WI38 (cell line): ENCODE data around the gene MED27.

Experiments
- H3K4me3 ChIP-seq: 2 replicates; pipeline ENCODE4 v1.5.1; 2011; ENCODE audit warnings: low read depth, mild to moderate bottlenecking, control low read depth, low read length
- TF ChIP-seq, protein P1 (sequence below): IDR thresholded peaks from 2 replicates; pipeline ENCODE4 v1.5.1; 2012; ENCODE audit warnings: low read depth, mild to moderate bottlenecking, control low read depth, low read length

The MED27 gene

DNA sequence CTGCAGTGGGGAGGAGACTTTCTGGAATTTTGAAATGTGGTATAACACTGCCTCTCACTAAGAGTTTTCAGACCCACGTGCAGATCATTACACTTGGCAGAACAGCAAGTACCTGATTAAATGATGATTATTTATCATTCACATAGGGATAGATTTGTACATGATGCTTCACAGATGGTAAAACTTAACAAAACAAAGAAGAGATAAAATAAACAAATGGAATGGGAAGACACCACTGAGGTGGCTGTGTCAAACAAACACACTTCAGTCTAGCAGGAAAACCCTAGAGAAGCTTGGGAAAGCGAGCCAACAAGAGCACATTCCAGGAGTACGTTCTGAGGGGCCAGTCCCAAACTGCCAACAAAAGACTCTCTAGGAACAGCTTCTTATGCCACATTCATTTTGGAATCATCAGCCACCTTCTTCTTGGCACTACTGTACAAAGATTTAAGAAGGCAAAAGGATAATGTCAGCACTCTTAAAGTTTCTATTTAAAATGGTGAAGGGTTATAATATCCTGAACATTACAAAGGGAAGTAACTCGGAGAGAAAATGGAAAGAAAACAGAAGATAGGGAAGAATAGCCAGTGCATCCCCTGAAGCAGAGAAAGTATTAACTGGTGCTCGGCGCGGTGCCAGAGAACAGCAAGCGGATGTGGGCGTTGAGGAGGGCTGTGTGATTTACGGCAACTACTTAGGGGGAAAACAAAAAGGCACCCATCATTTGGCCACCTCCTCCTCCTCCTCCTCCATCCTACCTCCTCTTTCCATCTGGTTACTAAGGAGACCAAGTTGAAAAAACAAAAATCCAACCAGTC, 1.6 kb downstream of the MED27 start:
- TF ChIP-seq, protein P1, sequence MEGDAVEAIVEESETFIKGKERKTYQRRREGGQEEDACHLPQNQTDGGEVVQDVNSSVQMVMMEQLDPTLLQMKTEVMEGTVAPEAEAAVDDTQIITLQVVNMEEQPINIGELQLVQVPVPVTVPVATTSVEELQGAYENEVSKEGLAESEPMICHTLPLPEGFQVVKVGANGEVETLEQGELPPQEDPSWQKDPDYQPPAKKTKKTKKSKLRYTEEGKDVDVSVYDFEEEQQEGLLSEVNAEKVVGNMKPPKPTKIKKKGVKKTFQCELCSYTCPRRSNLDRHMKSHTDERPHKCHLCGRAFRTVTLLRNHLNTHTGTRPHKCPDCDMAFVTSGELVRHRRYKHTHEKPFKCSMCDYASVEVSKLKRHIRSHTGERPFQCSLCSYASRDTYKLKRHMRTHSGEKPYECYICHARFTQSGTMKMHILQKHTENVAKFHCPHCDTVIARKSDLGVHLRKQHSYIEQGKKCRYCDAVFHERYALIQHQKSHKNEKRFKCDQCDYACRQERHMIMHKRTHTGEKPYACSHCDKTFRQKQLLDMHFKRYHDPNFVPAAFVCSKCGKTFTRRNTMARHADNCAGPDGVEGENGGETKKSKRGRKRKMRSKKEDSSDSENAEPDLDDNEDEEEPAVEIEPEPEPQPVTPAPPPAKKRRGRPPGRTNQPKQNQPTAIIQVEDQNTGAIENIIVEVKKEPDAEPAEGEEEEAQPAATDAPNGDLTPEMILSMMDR: no peak
- peak overlapping the region; percentile 79 for H3K4me3 ChIP-seq

DNA sequence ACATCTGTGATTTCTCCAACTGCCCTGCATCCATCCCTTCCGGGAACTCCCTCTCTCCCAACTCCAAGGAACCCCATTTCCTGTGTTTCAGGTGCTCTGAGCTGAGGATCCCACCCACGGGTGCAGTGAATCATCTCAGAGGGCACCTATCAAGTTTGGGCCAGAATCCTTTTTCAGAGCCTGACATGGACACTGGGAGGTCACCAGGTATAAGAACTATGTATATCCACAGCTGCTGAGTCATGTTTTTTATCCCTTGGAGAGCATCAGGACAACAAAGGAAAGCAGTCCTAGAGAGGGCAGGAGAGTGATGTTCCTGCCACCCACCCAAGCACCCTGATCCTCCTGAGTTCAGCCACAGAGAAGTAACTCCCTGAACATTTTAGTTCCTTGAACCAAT, 3.8 kb downstream of the MED27 start:
- TF ChIP-seq, protein P1: no peak
- no peak overlapping the region for H3K4me3 ChIP-seq

DNA sequence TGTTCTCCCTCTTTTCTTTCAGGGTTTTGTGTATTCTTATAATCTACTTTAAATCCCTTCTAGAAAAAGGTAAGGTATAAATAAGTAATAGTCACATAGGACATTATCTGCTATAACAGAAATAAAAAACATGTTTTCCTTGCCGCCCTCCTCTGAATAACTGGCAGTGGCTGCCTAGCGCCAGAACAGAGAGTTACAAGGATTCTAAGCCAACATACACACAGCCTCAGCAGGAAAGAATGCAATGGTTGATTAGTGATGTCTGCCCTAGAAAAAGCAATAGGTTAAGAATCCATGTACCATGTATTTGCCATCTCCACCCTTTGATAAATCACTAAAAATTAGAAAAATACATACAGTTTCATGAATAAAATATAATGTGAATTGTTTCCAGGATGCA, 4.9 kb downstream of the MED27 start:
- no peak overlapping the region for H3K4me3 ChIP-seq
- TF ChIP-seq, protein P1: no peak

GRCh38 chr9:132071847-132072507, 7.7 kb downstream of the MED27 start:
- TF ChIP-seq, protein P1: no peak

DNA sequence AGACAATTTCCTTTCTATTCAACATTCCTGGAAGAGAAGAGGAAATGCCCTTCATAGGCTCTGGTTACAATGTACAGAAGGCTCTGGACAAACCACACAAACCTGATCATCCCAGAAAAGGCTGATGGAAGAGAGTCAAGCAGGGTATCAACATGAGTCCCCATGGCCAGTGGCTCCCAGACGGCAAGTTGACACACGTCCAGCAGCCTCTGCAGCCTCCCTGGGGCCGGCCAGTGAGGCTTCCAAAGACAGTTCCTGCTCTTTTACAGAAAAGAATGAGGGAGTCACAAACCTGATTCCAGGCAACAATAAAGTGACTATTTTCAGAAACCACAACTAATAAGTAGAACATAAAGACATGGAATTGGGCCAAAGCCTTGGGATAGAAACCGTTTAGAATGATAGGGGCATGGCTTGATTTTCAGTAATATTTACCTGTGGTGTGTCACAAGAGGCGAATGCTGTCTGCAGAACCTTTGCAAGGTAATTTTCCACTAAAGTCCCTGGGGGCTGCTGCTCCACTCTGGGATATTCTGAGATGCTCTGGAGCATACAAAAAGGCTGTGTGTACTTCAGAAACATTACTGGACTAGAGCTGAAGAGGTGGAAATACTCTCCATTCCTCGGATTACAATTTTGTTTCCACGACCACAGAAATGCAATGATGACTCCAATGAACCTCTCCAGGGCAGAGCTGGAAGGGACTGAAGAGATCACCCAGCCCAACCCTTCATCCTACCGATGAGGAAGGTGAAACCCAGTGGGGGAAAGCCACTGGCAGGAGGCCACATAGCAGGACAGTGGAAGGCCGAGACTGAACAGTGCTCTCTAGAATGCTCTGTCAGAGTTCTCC, 10.4 kb downstream of the MED27 start:
- no peak overlapping the region for H3K4me3 ChIP-seq
- TF ChIP-seq, protein P1: no peak

More at GRCh38 chr9:132071847-132072507, 7.7 kb downstream of the MED27 start:
- no peak overlapping the region for H3K4me3 ChIP-seq

DNA sequence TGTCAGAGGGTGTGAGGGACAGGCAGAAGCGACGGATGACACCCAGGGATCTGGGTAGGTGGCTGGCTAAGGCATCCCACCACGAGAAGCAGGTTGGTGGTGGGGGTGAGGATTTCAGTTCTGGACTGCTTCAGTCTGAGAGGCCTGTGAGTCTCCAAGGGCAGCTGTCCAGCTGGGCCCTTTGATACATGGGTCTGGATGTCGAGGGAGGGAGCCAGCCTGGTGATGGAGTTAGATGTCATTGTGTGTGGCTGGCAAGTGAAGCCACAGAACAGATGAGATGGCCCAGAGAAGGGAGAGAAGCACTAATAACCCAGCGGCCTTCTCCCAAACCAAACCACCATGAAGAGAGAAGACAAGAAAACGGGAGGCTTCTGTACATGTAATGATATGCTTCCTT, 11.1 kb downstream of the MED27 start:
- no peak overlapping the region for H3K4me3 ChIP-seq
- TF ChIP-seq, protein P1: no peak
